ENCODE data around the gene DUS1L.

DUS1L gene

DNA sequence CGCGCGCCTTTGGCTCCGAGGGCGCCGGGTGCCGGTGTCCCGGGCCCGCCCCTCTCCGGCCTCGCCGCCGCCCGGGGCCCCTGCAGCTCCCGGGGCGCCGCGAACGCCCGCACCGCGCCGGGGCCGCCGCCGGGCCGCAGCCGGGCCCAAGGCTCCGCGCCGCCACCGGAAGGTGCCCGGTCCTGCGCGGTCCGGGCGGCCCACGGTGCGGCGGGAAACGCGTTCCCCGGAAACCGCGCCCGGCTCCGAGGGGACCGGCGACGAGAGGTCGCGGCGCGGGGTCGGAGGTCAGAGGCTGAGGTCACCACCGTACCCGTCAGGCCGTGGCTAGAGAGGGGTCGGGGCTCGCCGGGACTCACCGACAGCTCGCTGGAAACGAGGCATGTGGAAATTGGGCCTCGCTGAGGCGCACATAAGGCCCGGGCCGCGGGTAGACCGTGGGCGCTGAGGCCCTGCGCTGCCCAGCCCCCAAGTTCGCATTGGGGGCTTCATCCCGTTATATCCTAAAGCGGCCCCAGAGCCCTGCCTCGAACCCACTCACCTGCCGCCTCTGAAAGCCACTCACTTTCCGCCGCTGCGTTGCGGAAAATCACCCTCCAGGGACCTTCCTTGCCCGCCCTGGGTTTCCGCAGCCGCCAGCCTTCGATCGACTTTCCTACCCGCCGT, at the start of gene DUS1L:
TSS of gene DUS1L (minus strand) at position 167 of the 666 bp plus-strand sequence. CDS start 745 bp downstream, outside the sequence.
- no peaks in the 10 kb centered on the region for H3K36me3 Mint-ChIP-seq
- no peaks in the 10 kb centered on the region for H3K4me1 Mint-ChIP-seq
- H3K27me3 Mint-ChIP-seq: no peaks in the 10 kb centered on the region
- peak within 1 kb of the TSS; percentile 89 for H3K27ac Mint-ChIP-seq
- peak; percentile 86 for ATAC-seq (ENCODE audit: low read depth)
- no peaks in the 10 kb centered on the region for H3K9me3 Mint-ChIP-seq
- peak within 1 kb of the TSS; percentile 85 for H3K4me3 Mint-ChIP-seq
- peak; percentile 70 to 80 for DNase-seq (ENCODE audit: low spot score in 2 of 2)

- Mint-ChIP-seq H3K4me1 (no peaks in the 10 kb centered on the region), H3K27ac (no peak overlapping the region), H3K27me3 (no peaks in the 10 kb centered on the region), H3K4me3 (no peak overlapping the region), H3K36me3 (no peaks in the 10 kb centered on the region), H3K9me3 (no peaks in the 10 kb centered on the region)
- DNase-seq (ENCODE audit: low spot score in 2 of 2) (no peak), ATAC-seq (ENCODE audit: low read depth) (no peak)
These were observed 49.3 kb upstream of the DUS1L start for GRCh38 chr17:82114872-82115271.

DNA sequence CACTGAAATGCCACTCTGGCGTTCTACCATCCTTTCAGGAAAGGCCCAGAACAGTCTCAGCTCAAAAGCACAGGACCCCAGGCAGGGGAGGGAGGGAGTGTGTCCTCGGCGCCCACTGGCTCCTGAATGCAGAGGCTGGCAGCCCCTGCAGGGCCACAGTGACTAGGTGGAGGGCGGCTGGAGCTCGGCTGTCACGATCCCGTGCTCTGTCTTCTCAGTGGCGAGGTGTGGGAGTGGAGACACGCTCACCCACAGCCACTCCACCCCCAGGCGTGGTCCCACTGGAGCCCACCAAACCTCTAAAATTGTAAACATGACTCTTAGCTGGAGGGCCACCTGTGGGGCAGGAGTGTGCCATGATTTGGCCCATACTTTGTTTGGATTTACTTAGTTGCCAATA, 48.8 kb upstream of the DUS1L start:
- ATAC-seq (ENCODE audit: low read depth): no peak
- H3K4me3 Mint-ChIP-seq: no peak overlapping the region
- no peaks in the 10 kb centered on the region for H3K9me3 Mint-ChIP-seq
- H3K27me3 Mint-ChIP-seq: no peaks in the 10 kb centered on the region
- no peak overlapping the region for H3K27ac Mint-ChIP-seq
- DNase-seq (ENCODE audit: low spot score in 2 of 2): no peak
- H3K4me1 Mint-ChIP-seq: no peaks in the 10 kb centered on the region
- no peaks in the 10 kb centered on the region for H3K36me3 Mint-ChIP-seq

GRCh38 chr17:82113941-82114340, 48.3 kb upstream of the DUS1L start:
- Mint-ChIP-seq H3K27ac (no peak overlapping the region), H3K4me1 (no peaks in the 10 kb centered on the region), H3K9me3 (no peaks in the 10 kb centered on the region), H3K4me3 (no peak overlapping the region), H3K36me3 (no peaks in the 10 kb centered on the region), H3K27me3 (no peaks in the 10 kb centered on the region)
- DNase-seq (ENCODE audit: low spot score in 2 of 2): no peak
- no peak for ATAC-seq (ENCODE audit: low read depth)

DNA sequence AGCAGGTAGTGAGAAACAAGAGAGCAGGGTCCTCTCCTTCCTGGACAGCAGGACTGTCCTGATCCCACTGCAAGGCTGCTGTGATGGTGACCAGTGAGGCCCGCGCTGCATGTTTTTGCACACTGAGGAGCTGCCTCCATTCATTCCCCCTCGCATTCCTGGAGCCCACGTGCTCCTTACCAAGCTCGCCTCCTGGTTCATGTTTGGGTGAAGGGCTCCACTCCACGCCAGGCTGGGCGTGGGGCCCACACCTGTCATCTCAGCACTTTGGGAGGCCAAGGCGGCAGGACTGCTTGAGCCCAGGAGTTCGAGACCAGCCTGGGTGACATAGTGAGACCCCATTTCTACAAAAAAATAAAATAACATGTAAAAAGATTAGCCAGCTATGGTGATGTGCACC, 47.8 kb upstream of the DUS1L start:
- ATAC-seq (ENCODE audit: low read depth): no peak
- Mint-ChIP-seq H3K36me3 (no peaks in the 10 kb centered on the region), H3K9me3 (no peaks in the 10 kb centered on the region), H3K4me1 (no peaks in the 10 kb centered on the region), H3K27ac (no peak overlapping the region), H3K4me3 (no peak overlapping the region), H3K27me3 (no peaks in the 10 kb centered on the region)
- no peak for DNase-seq (ENCODE audit: low spot score in 2 of 2)

GRCh38 chr17:82112914-82113311, 47.3 kb upstream of the DUS1L start:
- DNase-seq (ENCODE audit: low spot score in 2 of 2): no peak
- ATAC-seq (ENCODE audit: low read depth): no peak
- no peaks in the 10 kb centered on the region for H3K9me3 Mint-ChIP-seq
- no peaks in the 10 kb centered on the region for H3K27me3 Mint-ChIP-seq
- H3K4me1 Mint-ChIP-seq: no peaks in the 10 kb centered on the region
- H3K27ac Mint-ChIP-seq: no peak overlapping the region
- H3K36me3 Mint-ChIP-seq: no peaks in the 10 kb centered on the region
- no peak overlapping the region for H3K4me3 Mint-ChIP-seq

DNA sequence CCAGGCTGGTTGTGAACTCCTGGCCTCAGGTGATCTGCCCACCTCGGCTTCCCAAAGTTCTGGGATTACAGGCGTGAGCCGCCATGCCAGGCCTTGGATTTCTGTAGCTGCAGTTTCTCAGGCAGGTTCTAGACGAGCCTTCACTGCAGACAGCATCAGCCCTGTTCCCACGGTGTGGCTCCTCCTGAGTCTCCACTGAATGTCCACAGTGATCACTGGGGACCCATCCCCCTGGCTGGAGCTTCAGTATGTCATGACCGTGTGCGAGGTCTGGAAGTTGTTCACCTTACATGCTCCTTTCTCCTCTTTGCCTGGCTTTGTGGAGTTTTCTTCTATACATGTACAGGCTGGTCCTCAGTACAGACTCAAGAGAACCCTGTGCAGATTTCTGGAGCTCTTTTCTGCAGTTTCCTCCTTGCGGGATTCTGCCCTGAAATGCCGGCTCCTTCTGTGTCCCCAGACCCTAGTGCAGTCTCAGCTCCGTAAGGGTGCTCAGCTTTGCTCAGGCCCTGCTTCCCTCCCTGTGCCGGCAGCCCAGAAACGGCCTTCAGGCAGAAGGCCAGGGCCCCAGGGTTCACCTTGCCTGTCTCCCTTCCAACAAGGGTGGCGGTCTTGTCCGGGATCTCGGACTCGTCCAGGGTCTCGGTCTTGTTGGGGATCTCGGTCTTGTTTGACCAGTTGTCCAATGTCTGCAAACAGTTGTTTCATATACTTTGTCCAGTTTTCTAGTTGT, 46.7 kb upstream of the DUS1L start:
- Mint-ChIP-seq H3K4me1 (peaks cover 2% of the 10 kb centered on the region), H3K9me3 (no peaks in the 10 kb centered on the region), H3K4me3 (no peak overlapping the region), H3K27me3 (no peaks in the 10 kb centered on the region), H3K27ac (no peak overlapping the region), H3K36me3 (no peaks in the 10 kb centered on the region)
- DNase-seq (ENCODE audit: low spot score in 2 of 2) (no peak), ATAC-seq (ENCODE audit: low read depth) (no peak)

- no peak for DNase-seq (ENCODE audit: low spot score in 2 of 2)
- Mint-ChIP-seq H3K9me3 (no peaks in the 10 kb centered on the region), H3K27me3 (no peaks in the 10 kb centered on the region), H3K27ac (no peak overlapping the region), H3K4me1 (peaks cover 11% of the 10 kb centered on the region), H3K36me3 (no peaks in the 10 kb centered on the region), H3K4me3 (no peak overlapping the region)
- no peak for ATAC-seq (ENCODE audit: low read depth)
These were observed 44.7 kb upstream of the DUS1L start for GRCh38 chr17:82110298-82110697.

DNA sequence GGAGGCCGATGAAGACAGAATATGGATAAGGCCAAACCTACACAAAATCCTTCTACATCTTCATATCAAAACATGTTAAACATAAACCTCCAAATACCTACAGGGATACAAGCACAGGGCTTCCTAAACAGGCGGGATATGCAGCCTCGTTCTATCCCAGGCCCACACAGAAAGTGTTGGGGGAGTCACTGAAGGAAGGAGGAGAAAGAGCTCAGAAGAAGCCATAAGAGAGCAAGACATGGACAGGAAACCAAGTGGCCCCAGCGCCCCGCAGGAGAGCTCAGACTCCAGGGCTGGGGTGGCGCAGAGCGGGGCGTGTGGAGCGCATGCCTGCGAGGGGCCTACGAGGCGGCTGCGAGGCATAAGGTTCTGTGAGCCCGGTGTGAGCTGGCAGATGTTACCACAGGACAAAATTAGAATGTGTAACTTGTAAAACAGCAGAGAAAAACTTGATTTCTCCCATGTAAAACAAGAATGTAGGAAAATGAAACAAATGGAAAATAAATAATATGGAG, 43.4 kb upstream of the DUS1L start:
- no peak overlapping the region for H3K4me3 Mint-ChIP-seq
- H3K9me3 Mint-ChIP-seq: no peaks in the 10 kb centered on the region
- H3K27me3 Mint-ChIP-seq: no peaks in the 10 kb centered on the region
- H3K36me3 Mint-ChIP-seq: no peaks in the 10 kb centered on the region
- H3K4me1 Mint-ChIP-seq: peaks cover 11% of the 10 kb centered on the region
- ATAC-seq (ENCODE audit: low read depth) (no peak), DNase-seq (ENCODE audit: low spot score in 2 of 2) (no peak)
- H3K27ac Mint-ChIP-seq: no peak overlapping the region

DNA sequence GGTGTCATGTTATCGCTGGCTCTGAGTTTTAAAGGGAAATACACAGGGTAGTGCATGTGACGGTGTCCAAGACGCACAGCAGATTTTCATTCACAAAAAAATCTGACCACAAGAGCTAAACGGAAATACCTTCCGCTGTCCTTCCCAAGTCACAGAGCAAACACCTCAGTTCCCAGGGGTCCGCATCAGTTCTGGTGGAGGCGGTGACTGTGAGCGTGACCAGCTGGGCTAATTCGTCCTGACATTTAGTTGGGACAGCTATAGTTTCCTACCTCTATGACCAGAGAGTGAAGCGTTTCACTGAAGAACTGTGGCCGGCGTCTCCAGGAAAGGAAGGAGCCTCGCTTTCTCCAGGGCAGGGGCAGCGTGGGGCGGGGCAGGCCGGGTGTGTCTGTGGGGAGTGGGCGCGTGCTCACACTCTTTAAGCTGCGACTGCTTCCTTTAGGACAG, 42.9 kb upstream of the DUS1L start:
- ATAC-seq (ENCODE audit: low read depth): no peak
- Mint-ChIP-seq H3K4me3 (no peak overlapping the region), H3K36me3 (no peaks in the 10 kb centered on the region), H3K9me3 (no peaks in the 10 kb centered on the region), H3K27me3 (no peaks in the 10 kb centered on the region), H3K27ac (no peak overlapping the region), H3K4me1 (peaks cover 11% of the 10 kb centered on the region)
- no peak for DNase-seq (ENCODE audit: low spot score in 2 of 2)

DNA sequence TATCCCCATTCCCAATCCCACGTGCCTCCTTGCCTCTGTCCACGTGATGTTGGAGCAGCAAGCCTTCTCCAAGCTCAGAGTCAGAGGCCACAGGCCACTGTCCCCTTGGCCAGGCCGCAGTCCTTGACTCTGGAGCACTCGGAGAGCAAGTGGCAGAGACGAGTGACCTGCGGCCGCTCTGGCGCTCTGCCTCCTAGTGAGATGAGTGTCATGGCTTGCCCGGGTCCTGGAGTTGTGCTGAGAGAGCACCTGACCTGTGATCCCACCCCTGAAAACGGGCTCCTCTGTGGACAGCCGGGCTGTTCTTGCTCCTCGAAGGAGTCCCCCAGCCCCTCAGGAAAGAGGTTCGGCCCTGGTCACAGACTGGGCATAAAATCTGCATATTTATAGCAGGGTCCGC, 42.4 kb upstream of the DUS1L start:
- Mint-ChIP-seq H3K36me3 (no peaks in the 10 kb centered on the region), H3K27ac (no peak overlapping the region), H3K27me3 (no peaks in the 10 kb centered on the region), H3K4me3 (no peak overlapping the region), H3K4me1 (peaks cover 11% of the 10 kb centered on the region), H3K9me3 (no peaks in the 10 kb centered on the region)
- no peak for DNase-seq (ENCODE audit: low spot score in 2 of 2)
- ATAC-seq (ENCODE audit: low read depth): no peak

- ATAC-seq (ENCODE audit: low read depth): no peak
- no peaks in the 10 kb centered on the region for H3K36me3 Mint-ChIP-seq
- H3K4me3 Mint-ChIP-seq: no peak overlapping the region
- no peak for DNase-seq (ENCODE audit: low spot score in 2 of 2)
- no peaks in the 10 kb centered on the region for H3K9me3 Mint-ChIP-seq
- no peaks in the 10 kb centered on the region for H3K27me3 Mint-ChIP-seq
- H3K4me1 Mint-ChIP-seq: peaks cover 11% of the 10 kb centered on the region
- H3K27ac Mint-ChIP-seq: peak overlapping the region; percentile 90
These were observed 41.8 kb upstream of the DUS1L start for GRCh38 chr17:82107341-82107860.

DNA sequence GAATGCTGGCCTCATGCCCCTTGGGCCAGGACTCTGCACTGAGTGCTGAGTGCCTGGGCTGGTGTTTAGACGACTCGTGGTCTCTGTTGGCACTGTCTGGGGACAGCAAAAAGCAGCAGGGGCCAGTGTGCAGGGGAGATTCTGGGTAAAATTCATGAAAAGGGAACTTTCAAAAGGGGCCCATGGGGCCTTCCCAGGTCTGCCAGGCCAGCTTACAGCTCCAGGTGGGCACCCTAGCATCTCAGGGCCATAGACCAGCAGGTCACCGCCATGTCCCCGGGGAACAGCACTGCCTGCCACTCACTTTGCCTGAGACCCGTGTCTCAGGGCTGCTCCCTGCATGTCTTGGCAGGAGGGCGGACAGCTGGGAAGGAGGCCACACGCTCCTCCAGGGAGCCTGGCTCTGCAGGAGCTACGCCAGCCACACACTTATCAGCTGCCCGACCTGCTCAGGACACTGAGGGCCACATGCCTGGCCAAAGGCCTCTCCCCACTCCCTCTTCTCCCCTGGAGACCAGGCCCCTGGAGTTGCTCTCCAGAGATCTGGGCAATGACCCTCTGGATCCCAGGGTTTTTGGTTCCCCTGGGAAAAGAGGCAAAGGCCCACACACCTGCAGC, 41.2 kb upstream of the DUS1L start:
- DNase-seq (ENCODE audit: low spot score in 2 of 2) (no peak), ATAC-seq (ENCODE audit: low read depth) (peak; percentile 55)
- H3K36me3 Mint-ChIP-seq: no peaks in the 10 kb centered on the region
- peak overlapping the region; percentile 90 for H3K27ac Mint-ChIP-seq
- peak overlapping the region; percentile 92 for H3K4me3 Mint-ChIP-seq
- H3K4me1 Mint-ChIP-seq: peaks cover 11% of the 10 kb centered on the region
- no peaks in the 10 kb centered on the region for H3K27me3 Mint-ChIP-seq
- no peaks in the 10 kb centered on the region for H3K9me3 Mint-ChIP-seq

All from memory B cell (primary cell).